Mesenchymal stem cell (in vitro differentiated cells and primary cell): ENCODE data around the gene ILF2.
A peak's percentile ranks its signal among the peaks of the same experiment; 100 is the strongest.

Experiments used
- DNase-seq: peaks from one replicate; pipeline ENCODE4 v3.0.0-alpha.2; 2013
- H2AFZ ChIP-seq: one replicate; pipeline ENCODE4 v1.6.1; 2013; ENCODE audit warnings: low read depth, mild to moderate bottlenecking, control low read depth, inconsistent platforms, low read length, moderate library complexity
- H2AK5ac ChIP-seq: 2 replicates; pipeline ENCODE4 v1.6.1; 2013; ENCODE audit warnings: low read length, moderate library complexity, mild to moderate bottlenecking, inconsistent platforms; ENCODE audit not compliant: severe bottlenecking
- H2BK120ac ChIP-seq: one replicate; pipeline ENCODE4 v1.6.1; 2013; ENCODE audit warnings: low read depth, mild to moderate bottlenecking, inconsistent platforms, low read length, moderate library complexity
- H2BK12ac ChIP-seq, 2 experiments: one replicate each; pipeline ENCODE4 v1.6.1; 2013; ENCODE audit warnings: inconsistent platforms in 2 of 2, low read length in 2 of 2, mild to moderate bottlenecking in 2 of 2, moderate library complexity in 2 of 2, control low read depth in 1 of 2
- H2BK15ac ChIP-seq: one replicate; pipeline ENCODE4 v1.6.1; 2013; ENCODE audit warnings: mild to moderate bottlenecking, low read depth, inconsistent platforms; ENCODE audit not compliant: poor library complexity, severe bottlenecking
- H2BK5ac ChIP-seq: 2 replicates; pipeline ENCODE4 v1.6.1; 2013; ENCODE audit warnings: low read depth, mild to moderate bottlenecking, low read length, control low read depth, inconsistent platforms; ENCODE audit not compliant: poor library complexity, severe bottlenecking
- H3K14ac ChIP-seq, 2 experiments: one replicate each; pipeline ENCODE4 v1.6.1; 2013; ENCODE audit warnings: inconsistent platforms in 2 of 2, low read length in 2 of 2, control low read depth in 1 of 2, mild to moderate bottlenecking in 1 of 2, moderate library complexity in 1 of 2
- H3K18ac ChIP-seq, 2 experiments: one replicate each; pipeline ENCODE4 v1.6.1; 2013; ENCODE audit warnings: inconsistent platforms in 2 of 2, low read length in 2 of 2, control low read depth in 1 of 2, low read depth in 1 of 2, mild to moderate bottlenecking in 1 of 2
- H3K23ac ChIP-seq, 2 experiments: one replicate each; pipeline ENCODE4 v1.6.1; 2013; ENCODE audit warnings: inconsistent platforms in 2 of 2, low read length in 2 of 2, mild to moderate bottlenecking in 2 of 2, moderate library complexity in 2 of 2, control low read depth in 1 of 2
- H3K27ac ChIP-seq: 2 replicates; pipeline ENCODE4 v1.5.1; 2013; ENCODE audit warnings: mild to moderate bottlenecking, moderate library complexity, low read length, control low read depth, inconsistent platforms; ENCODE audit not compliant: poor library complexity, severe bottlenecking
- H3K27me3 ChIP-seq, 2 experiments: 2 replicates each; pipeline versions ENCODE4 v1.6.1 to v1.7.0; 2013; ENCODE audit warnings: low read length in 2 of 2, mild to moderate bottlenecking in 2 of 2, moderate library complexity in 2 of 2, control low read depth in 1 of 2, inconsistent platforms in 1 of 2; ENCODE audit not compliant: control insufficient read depth in 1 of 2, insufficient read depth in 1 of 2
- H3K36me3 ChIP-seq, 2 experiments: 2 replicates each; pipeline versions ENCODE4 v1.6.1 to v1.7.0; 2013; ENCODE audit warnings: low read length in 2 of 2, control low read depth in 1 of 2, inconsistent platforms in 1 of 2, low read depth in 1 of 2, mild to moderate bottlenecking in 1 of 2; ENCODE audit not compliant: insufficient read depth in 2 of 2, control insufficient read depth in 1 of 2
- H3K4ac ChIP-seq, 2 experiments: one replicate each; pipeline ENCODE4 v1.6.1; 2013; ENCODE audit warnings: inconsistent platforms in 2 of 2, low read length in 2 of 2, mild to moderate bottlenecking in 2 of 2, moderate library complexity in 2 of 2, control low read depth in 1 of 2, low read depth in 1 of 2
- H3K4me1 ChIP-seq: 2 replicates; pipeline ENCODE4 v1.6.1; 2013; ENCODE audit warnings: low read depth, low read length, control low read depth; ENCODE audit not compliant: control insufficient read depth, insufficient read depth
- H3K4me2 ChIP-seq: 2 replicates; pipeline ENCODE4 v1.6.1; 2013; ENCODE audit warnings: low read length, mild to moderate bottlenecking, inconsistent platforms; ENCODE audit not compliant: poor library complexity, severe bottlenecking
- H3K4me3 ChIP-seq, 2 experiments: 2 replicates each; pipeline versions ENCODE4 v1.5.1 to v1.7.0; 2013; ENCODE audit warnings: low read length in 2 of 2, mild to moderate bottlenecking in 2 of 2, control low read depth in 1 of 2, low read depth in 1 of 2; ENCODE audit not compliant: insufficient read depth in 1 of 2
- H3K79me1 ChIP-seq: replicated peaks from 2 replicates; pipeline ENCODE4 v1.6.1; 2013; ENCODE audit warnings: mild to moderate bottlenecking, control low read depth, low read length, inconsistent platforms; ENCODE audit not compliant: poor library complexity, severe bottlenecking
- H3K9ac ChIP-seq: 2 replicates; pipeline ENCODE4 v1.7.0; 2013; ENCODE audit warnings: mild to moderate bottlenecking, low read length, moderate library complexity
- H3K9me3 ChIP-seq: 2 replicates; pipeline ENCODE4 v1.7.0; 2013; ENCODE audit warnings: mild to moderate bottlenecking, low read length; ENCODE audit not compliant: control insufficient read depth
- H4K8ac ChIP-seq: one replicate; pipeline ENCODE4 v1.6.1; 2013; ENCODE audit warnings: inconsistent platforms, mild to moderate bottlenecking, low read length, moderate library complexity
- H4K91ac ChIP-seq: one replicate; pipeline ENCODE4 v1.6.1; 2013; ENCODE audit warnings: mild to moderate bottlenecking, low read length, inconsistent platforms
- WGBS: methylation state at CpG from one replicate; pipeline ENCODE4 v1.1.7; 2013; ENCODE audit warnings: mixed read lengths; 5-methylcytosine and 5-hydroxymethylcytosine counted together

Gene ILF2

DNA sequence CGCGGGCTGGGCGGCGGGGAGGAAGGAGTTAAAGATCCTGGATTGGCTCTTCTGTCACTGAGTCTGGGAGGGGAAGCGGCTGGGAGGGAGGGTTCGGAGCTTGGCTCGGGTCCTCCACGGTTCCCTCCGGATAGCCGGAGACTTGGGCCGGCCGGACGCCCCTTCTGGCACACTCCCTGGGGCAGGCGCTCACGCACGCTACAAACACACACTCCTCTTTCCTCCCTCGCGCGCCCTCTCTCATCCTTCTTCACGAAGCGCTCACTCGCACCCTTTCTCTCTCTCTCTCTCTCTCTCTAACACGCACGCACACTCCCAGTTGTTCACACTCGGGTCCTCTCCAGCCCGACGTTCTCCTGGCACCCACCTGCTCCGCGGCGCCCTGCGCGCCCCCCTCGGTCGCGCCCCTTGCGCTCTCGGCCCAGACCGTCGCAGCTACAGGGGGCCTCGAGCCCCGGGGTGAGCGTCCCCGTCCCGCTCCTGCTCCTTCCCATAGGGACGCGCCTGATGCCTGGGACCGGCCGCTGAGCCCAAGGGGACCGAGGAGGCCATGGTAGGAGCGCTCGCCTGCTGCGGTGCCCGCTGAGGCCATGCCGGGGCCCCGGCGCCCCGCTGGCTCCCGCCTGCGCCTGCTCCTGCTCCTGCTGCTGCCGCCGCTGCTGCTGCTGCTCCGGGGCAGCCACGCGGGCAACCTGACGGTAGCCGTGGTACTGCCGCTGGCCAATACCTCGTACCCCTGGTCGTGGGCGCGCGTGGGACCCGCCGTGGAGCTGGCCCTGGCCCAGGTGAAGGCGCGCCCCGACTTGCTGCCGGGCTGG lies 7.9 kb upstream of the ILF2 start, which contains the start of gene NPR1:
TSS of gene NPR1 (plus strand) at position 170 of the 818 bp plus-strand sequence. CDS start at position 591, 421 bp downstream.
- Histone ChIP-seq H4K91ac (peak within 1 kb of the TSS; percentile 41), H3K27me3 (peaks cover 7 to 43% of the 10 kb centered on the region in 2 experiments), H2BK15ac (no peak within 1 kb of the TSS), H3K9ac (peak within 1 kb of the TSS; percentile 76), H3K4me3 (peak within 1 kb of the TSS; percentile 48 to 80), H3K9me3 (no peaks in the 10 kb centered on the region), H3K79me1 (no peaks in the 10 kb centered on the region), H2BK12ac (peak within 1 kb of the TSS in 1 of 2 experiments; percentile 71), H3K27ac (no peak within 1 kb of the TSS), H3K4me1 (peaks cover 20% of the 10 kb centered on the region), H3K4me2 (peak within 1 kb of the TSS; percentile 86), H3K36me3 (peaks cover 6 to 15% of the 10 kb centered on the region in 2 experiments), H2BK5ac (no peak within 1 kb of the TSS), H2BK120ac (no peak within 1 kb of the TSS), H2AFZ (peak within 1 kb of the TSS; percentile 46), H2AK5ac (no peak within 1 kb of the TSS), H3K14ac (peak within 1 kb of the TSS in 1 of 2 experiments; percentile 61), H3K18ac (peak within 1 kb of the TSS in 1 of 2 experiments; percentile 32), H3K23ac (peak within 1 kb of the TSS in 1 of 2 experiments; percentile 98), H4K8ac (no peak within 1 kb of the TSS), H3K4ac (peak within 1 kb of the TSS; percentile 29 to 42)
- peak; percentile 46 for DNase-seq
- WGBS = under 1% methylated on average over 72 of the region's 78 CpGs

DNA sequence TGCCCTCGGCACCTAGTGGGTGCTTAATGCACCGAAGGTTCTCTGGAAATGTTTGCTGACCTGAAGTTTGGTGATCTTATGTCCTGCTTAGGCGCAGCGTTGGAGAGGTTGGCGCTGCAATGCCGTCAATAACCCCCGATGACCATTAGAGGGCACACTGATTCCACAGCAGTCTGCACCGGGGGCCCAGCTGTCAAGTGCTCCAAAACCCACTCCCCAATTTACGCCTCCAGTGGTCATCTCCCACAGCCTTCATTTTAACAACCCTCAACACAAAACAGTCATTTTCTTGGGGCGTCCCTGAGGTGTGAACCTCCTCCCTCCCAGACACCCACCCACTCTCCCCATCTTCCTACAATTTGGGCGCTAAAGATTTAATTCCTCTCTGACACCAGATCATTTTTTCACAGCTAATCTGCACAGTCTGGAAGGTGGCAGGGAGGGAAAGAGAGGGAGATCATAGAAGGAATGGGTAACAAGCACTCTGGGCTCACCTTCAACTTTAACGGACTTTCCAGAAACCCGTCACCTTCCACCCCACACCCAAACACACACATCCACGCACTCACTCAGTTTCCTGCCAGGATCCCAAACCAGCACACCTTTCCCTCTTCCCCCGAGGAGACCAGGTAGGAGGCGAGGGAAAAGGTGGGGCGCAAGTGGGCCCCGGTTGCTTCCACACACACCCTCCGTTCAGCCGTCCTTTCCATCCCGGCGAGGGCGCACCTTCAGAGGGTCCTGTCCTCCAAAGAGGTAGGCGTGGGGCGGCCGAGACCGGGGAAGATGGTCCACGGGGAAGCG lies 7.1 kb upstream of the ILF2 start:
- H3K4me3 ChIP-seq = peak overlapping the region in 1 of 2 experiments; percentile 80
- WGBS = 6% methylated on average over 21 of the region's 29 CpGs

DNA sequence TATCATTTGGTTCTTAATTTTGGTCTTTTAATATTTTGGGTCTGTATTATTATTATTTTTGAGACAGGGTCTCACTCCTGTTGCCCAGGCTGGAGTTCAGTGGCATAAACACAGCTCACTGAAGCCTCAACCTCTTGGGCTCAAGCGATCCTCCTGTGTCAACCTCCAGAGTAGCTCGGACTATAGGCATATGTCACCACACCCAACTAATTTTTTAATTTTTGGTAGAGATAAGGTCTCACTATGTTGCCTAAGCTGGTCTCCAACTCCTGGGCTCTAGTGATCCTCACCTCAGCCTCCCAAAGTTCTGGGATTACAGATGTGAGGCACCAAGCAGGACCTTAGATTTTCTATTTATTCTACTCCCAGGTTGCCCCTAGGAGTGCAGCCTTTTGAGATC lies 2.7 kb upstream of the ILF2 start:
- Histone ChIP-seq H3K27ac (no peak overlapping the region), H3K27me3 (peaks cover 0 to 8% of the 10 kb centered on the region in 2 experiments), H2AK5ac (no peak overlapping the region), H3K9me3 (no peaks in the 10 kb centered on the region), H4K91ac (no peak overlapping the region), H3K9ac (no peak overlapping the region), H2BK12ac (no peak overlapping the region), H2BK15ac (no peak overlapping the region), H3K4me2 (no peak overlapping the region), H2AFZ (no peak overlapping the region), H3K4me1 (peaks cover 9% of the 10 kb centered on the region), H3K18ac (no peak overlapping the region), H3K23ac (no peak overlapping the region), H2BK120ac (no peak overlapping the region), H3K79me1 (no peaks in the 10 kb centered on the region), H3K4me3 (no peak overlapping the region), H3K4ac (no peak overlapping the region), H3K36me3 (peaks cover 8 to 14% of the 10 kb centered on the region in 2 experiments), H3K14ac (no peak overlapping the region), H4K8ac (no peak overlapping the region), H2BK5ac (no peak overlapping the region)
- WGBS = 94% methylated on average over 2 of the region's 2 CpGs
- DNase-seq = no peak

More for the DNA sequence above, 7.1 kb upstream of the ILF2 start:
- H3K4me1 ChIP-seq = peaks cover 20% of the 10 kb centered on the region
- no peak overlapping the region for H2BK15ac ChIP-seq
- no peak overlapping the region for H3K27ac ChIP-seq
- H2BK5ac ChIP-seq = no peak overlapping the region
- peaks cover 7 to 43% of the 10 kb centered on the region in 2 experiments for H3K27me3 ChIP-seq
- no peaks in the 10 kb centered on the region for H3K9me3 ChIP-seq
- H3K4ac ChIP-seq = no peak overlapping the region
- H2AFZ ChIP-seq = peak overlapping the region; percentile 46
- H2BK12ac ChIP-seq = no peak overlapping the region
- H3K36me3 ChIP-seq = peaks cover 6 to 8% of the 10 kb centered on the region in 2 experiments
- H4K91ac ChIP-seq = no peak overlapping the region
- peak; percentile 51 for DNase-seq
- H3K79me1 ChIP-seq = no peaks in the 10 kb centered on the region
- no peak overlapping the region for H3K23ac ChIP-seq
- no peak overlapping the region for H4K8ac ChIP-seq
- peak overlapping the region; percentile 76 for H3K9ac ChIP-seq
- no peak overlapping the region for H3K18ac ChIP-seq
- no peak overlapping the region for H2BK120ac ChIP-seq
- H3K14ac ChIP-seq = no peak overlapping the region
- H3K4me2 ChIP-seq = peak overlapping the region; percentile 86
- no peak overlapping the region for H2AK5ac ChIP-seq
